GM12878 (cell line): ENCODE data around the gene KRTAP5-3. TPM values are rescaled to one million over a fixed set of nuclear protein-coding genes. Genes with fewer than 3 reads are reported as not detected.

ENCODE experiments used
- ATAC-seq: fragments of 200-7000 bp; cut with Tn5 transposase; 3 replicates; pipeline ENCODE4 v1.9.1; 2020; ENCODE audit warnings: mild to moderate bottlenecking, moderate library complexity
- BruUV-seq: library from RNA; stranded (reverse); fragments of 400-500 nt; replicated peaks from 2 replicates; lab custom pipeline; 2021; lab: Mats Ljungman, UMichigan
- CTCF ChIA-PET: fragments of 300-600 bp; sonication (Branson Sonifier 250); formaldehyde crosslinking; extraction: SDS; loops from one replicate; lab custom pipeline; 2021; ENCODE audit warnings: inconsistent platforms; lab: Yijun Ruan, JAX
- POLR2A ChIA-PET: fragments of 350-600 bp; formaldehyde crosslinking; extraction: SDS; loops from one replicate; lab custom pipeline; 2021; ENCODE audit warnings: inconsistent platforms; lab: Charles Lee
- RAD21 ChIA-PET: fragments of 300-600 bp; sonication (Branson Sonifier 250); formaldehyde crosslinking; loops from one replicate; lab custom pipeline; 2023; ENCODE audit warnings: antibody characterized with exemption; ENCODE audit not compliant: unreplicated experiment; lab: Charles Lee
- SMC1A ChIA-PET: fragments of 300-600 bp; sonication (Branson Sonifier 250); formaldehyde crosslinking; loops from one replicate; lab custom pipeline; 2023; ENCODE audit not compliant: unreplicated experiment, uncharacterized antibody; lab: Charles Lee
- DNase-seq: peaks from one replicate; pipeline ENCODE4 v3.0.0-alpha.2; 2011; ENCODE audit warnings: low read depth, low spot score
- FAIRE-seq: peaks from 3 replicates; lab custom pipeline; 2011; peaks lifted over from hg19 to GRCh38; lab: Jason Lieb, UNC
- H2AFZ ChIP-seq: 2 replicates; pipeline ENCODE4 v1.6.0; 2011; ENCODE audit warnings: low read depth, low read length, control low read depth; ENCODE audit not compliant: control insufficient read depth
- H3K27ac ChIP-seq: 2 replicates; pipeline ENCODE4 v1.5.1; 2011; ENCODE audit warnings: control low read depth; ENCODE audit not compliant: control insufficient read depth, insufficient read depth
- H3K27me3 ChIP-seq, 2 experiments: replicated peaks in 1 of 2; 2 replicates each; pipeline versions ENCODE4 v1.6.0 to v1.6.1; 2011; ENCODE audit warnings: low read length in 1 of 2; ENCODE audit not compliant: control insufficient read depth in 2 of 2, insufficient read depth in 2 of 2
- H3K36me3 ChIP-seq, 2 experiments: 2 replicates each; pipeline ENCODE4 v1.5.1; 2011; ENCODE audit warnings: low read length in 1 of 2; ENCODE audit not compliant: control insufficient read depth in 2 of 2, insufficient read depth in 2 of 2
- H3K4me1 ChIP-seq: 2 replicates; pipeline ENCODE4 v1.6.1; 2011; ENCODE audit warnings: mild to moderate bottlenecking, low read length, moderate library complexity, mixed read lengths; ENCODE audit not compliant: control insufficient read depth, insufficient read depth
- H3K4me2 ChIP-seq: 2 replicates; pipeline ENCODE4 v1.6.0; 2011; ENCODE audit warnings: control low read depth; ENCODE audit not compliant: control insufficient read depth, insufficient read depth
- H3K4me3 ChIP-seq: fragments of 200-600 bp; sonication (generic); 2 replicates; pipeline ENCODE4 v1.5.1; 2016
- H3K79me2 ChIP-seq: 2 replicates; pipeline ENCODE4 v1.6.0; 2011; ENCODE audit warnings: low read length; ENCODE audit not compliant: control insufficient read depth, insufficient read depth
- H3K9ac ChIP-seq: 2 replicates; pipeline ENCODE4 v1.8.0; 2011; ENCODE audit warnings: low read length, control low read depth, mixed read lengths; ENCODE audit not compliant: control insufficient read depth, insufficient read depth
- H3K9me3 ChIP-seq: replicated peaks from 3 replicates; pipeline ENCODE4 v1.5.1; 2011; ENCODE audit warnings: mild to moderate bottlenecking, low read length; ENCODE audit not compliant: control insufficient read depth, insufficient read depth
- H4K20me1 ChIP-seq: 2 replicates; pipeline ENCODE4 v1.6.0; 2011; ENCODE audit not compliant: control insufficient read depth, insufficient read depth
- CEBPB ChIP-seq, 2 experiments: fragments of 150-350 bp in 1 of 2; IDR thresholded peaks; 2 replicates each; pipeline ENCODE4 v1.6.1; 2012 to 2014; ENCODE audit warnings: low read depth in 2 of 2, low read length in 2 of 2, borderline replicate concordance in 1 of 2, inconsistent platforms in 1 of 2
- MAX ChIP-seq: IDR thresholded peaks from 2 replicates; pipeline ENCODE4 v1.6.1; 2012; ENCODE audit warnings: low read depth, low read length, improper control_type of control experiment
- MEF2B ChIP-seq: fragments of 450-650 bp; IDR thresholded peaks from 2 replicates; pipeline ENCODE4 v1.6.1; 2018; ENCODE audit warnings: mild to moderate bottlenecking, moderate library complexity; ENCODE audit not compliant: partially characterized antibody, poor library complexity, severe bottlenecking
- NR2C2 ChIP-seq: IDR thresholded peaks from 2 replicates; pipeline ENCODE4 v1.6.1; 2011; ENCODE audit warnings: borderline replicate concordance, low read depth; ENCODE audit not compliant: control insufficient read depth, insufficient read length
- RB1 ChIP-seq: fragments of 450-650 bp; formaldehyde crosslinking; IDR thresholded peaks from 2 replicates; pipeline ENCODE4 v1.6.1; 2017; ENCODE audit warnings: mild to moderate bottlenecking, borderline replicate concordance
- RBBP5 ChIP-seq: fragments of 200-600 bp; sonication (generic); conservative IDR thresholded peaks from 2 replicates; pipeline ENCODE4 v1.6.1; 2016
- RUNX3 ChIP-seq: IDR thresholded peaks from 2 replicates; pipeline ENCODE4 v1.6.1; 2012; ENCODE audit warnings: low read length, inconsistent platforms
- YBX1 ChIP-seq: fragments of 450-650 bp; IDR thresholded peaks from 2 replicates; pipeline ENCODE4 v1.6.1; 2016; ENCODE audit warnings: antibody characterized with exemption
- ZNF622 ChIP-seq: fragments of 450-650 bp; IDR thresholded peaks from 2 replicates; pipeline ENCODE4 v1.6.1; 2017; ENCODE audit warnings: mild to moderate bottlenecking, inconsistent platforms
- WGBS: methylation state at CpG from one replicate; pipeline ENCODE4 v1.1.6; 2016; ENCODE audit warnings: low lambda C conversion rate; ENCODE audit not compliant: insufficient replicate concordance, insufficient coverage; ENCODE audit errors: missing lambda C conversion rate; 5-methylcytosine and 5-hydroxymethylcytosine counted together
- in situ Hi-C: fragments of 300-500 bp; cut with MboI; formaldehyde crosslinking; loops from 9 replicates; pipeline ENCODE4 v1.14.3; 2018; ENCODE audit warnings: mixed read lengths
- intact Hi-C: fragments of 100-400 bp; cut with micrococcal nuclease; formaldehyde crosslinking; loops from one replicate; pipeline ENCODE4 v1.14.2; 2022; ENCODE audit not compliant: unreplicated experiment
- polyA plus RNA-seq, 11 experiments: library from polyadenylated mRNA; depleted of rRNA in 4 of 11; unstranded in 6 of 11; stranded (reverse) in 5 of 11; fragments of >200 nt; fragmentation: Nextera tagmentation in 4 of 11; fragmentation: Illumina TruSeq in 1 of 11; extraction: Ambion mirVana in 4 of 11; extraction: Trizol in 1 of 11; gene quantifications; 1 replicate in 1 of 11; 2 replicates in 10 of 11; pipeline versions ENCODE4 v1.2.1 to v1.2.3, GENCODE V29; 2011 to 2016; ENCODE audit warnings: inconsistent platforms in 2 of 11, missing spikeins in 2 of 11, low read depth in 1 of 11
- total RNA-seq, 4 experiments: library from RNA; depleted of rRNA in 3 of 4; stranded (reverse); fragments of >200 nt in 3 of 4; fragmentation: Illumina TruSeq in 1 of 4; extraction: Trizol in 1 of 4; gene quantifications; 2 replicates each; pipeline versions ENCODE4 v1.2.1 to v1.2.3, GENCODE V29; 2013 to 2021

KRTAP5-3 gene
- total and polyA plus RNA-seq, 10 of the 15 experiments (the other 5 are each of a cell fraction or from before 2014, with no cell fraction given) = not detected

GRCh38 chr11:1565173-1565903 lies 42.9 kb downstream of the KRTAP5-3 start:
- ATAC-seq = no peak
- no peak for DNase-seq
- TF ChIP-seq MEF2B (no peak), NR2C2 (no peak), MAX (no peak), RBBP5 (no peak), ZNF622 (no peak), YBX1 (no peak), CEBPB (IDR thresholded peaks at IDR 0.05; ENCODE audit: borderline replicate concordance in 1 of 2, low read depth in 2 of 2, low read length in 2 of 2) (no peak), RB1 (no peak), RUNX3 (no peak)
- ChIA-PET POLR2A (no interaction called here), CTCF (interaction anchor here (1.8 kb wide), 1 partner anchor 9 kb away, joined by 12 read pairs; no protein-coding TSS in a partner anchor), RAD21 (interaction anchor here (1.7 kb wide), 1 partner anchor 9 kb away, joined by 5 read pairs; no protein-coding TSS in a partner anchor), SMC1A (no interaction called here)
- 30% methylated on average over 28 of the region's 28 CpGs for WGBS
- Histone ChIP-seq H3K36me3 (no peaks in the 10 kb centered on the region), H3K4me1 (no peaks in the 10 kb centered on the region), H4K20me1 (no peaks in the 10 kb centered on the region), H3K27ac (no peak overlapping the region), H3K4me3 (no peak overlapping the region), H3K4me2 (no peak overlapping the region), H3K27me3 (peaks cover 0 to 3% of the 10 kb centered on the region in 2 experiments; a peak in 2 of 4 replicates), H3K9ac (no peak overlapping the region), H3K9me3 (no peaks in the 10 kb centered on the region), H3K79me2 (no peaks in the 10 kb centered on the region), H2AFZ (no peak overlapping the region)
- FAIRE-seq = no peak
- no TSS peak for BruUV-seq
- intact Hi-C loops = no loop called here
- in situ Hi-C loops = no loop called here
